GM21723 (cell line): ENCODE results near the gene STMN3.

ENCODE experiments used
- ATAC-seq: cut with Tn5 transposase; IDR thresholded peaks from one replicate; pipeline ENCODE4 v1.9.1; 2021; ENCODE audit warnings: mild to moderate bottlenecking, moderate library complexity; ENCODE audit not compliant: unreplicated experiment

The STMN3 gene

GRCh38 chr20:63591147-63591533 lies 62.1 kb downstream of the STMN3 start:
- no peak for ATAC-seq

DNA sequence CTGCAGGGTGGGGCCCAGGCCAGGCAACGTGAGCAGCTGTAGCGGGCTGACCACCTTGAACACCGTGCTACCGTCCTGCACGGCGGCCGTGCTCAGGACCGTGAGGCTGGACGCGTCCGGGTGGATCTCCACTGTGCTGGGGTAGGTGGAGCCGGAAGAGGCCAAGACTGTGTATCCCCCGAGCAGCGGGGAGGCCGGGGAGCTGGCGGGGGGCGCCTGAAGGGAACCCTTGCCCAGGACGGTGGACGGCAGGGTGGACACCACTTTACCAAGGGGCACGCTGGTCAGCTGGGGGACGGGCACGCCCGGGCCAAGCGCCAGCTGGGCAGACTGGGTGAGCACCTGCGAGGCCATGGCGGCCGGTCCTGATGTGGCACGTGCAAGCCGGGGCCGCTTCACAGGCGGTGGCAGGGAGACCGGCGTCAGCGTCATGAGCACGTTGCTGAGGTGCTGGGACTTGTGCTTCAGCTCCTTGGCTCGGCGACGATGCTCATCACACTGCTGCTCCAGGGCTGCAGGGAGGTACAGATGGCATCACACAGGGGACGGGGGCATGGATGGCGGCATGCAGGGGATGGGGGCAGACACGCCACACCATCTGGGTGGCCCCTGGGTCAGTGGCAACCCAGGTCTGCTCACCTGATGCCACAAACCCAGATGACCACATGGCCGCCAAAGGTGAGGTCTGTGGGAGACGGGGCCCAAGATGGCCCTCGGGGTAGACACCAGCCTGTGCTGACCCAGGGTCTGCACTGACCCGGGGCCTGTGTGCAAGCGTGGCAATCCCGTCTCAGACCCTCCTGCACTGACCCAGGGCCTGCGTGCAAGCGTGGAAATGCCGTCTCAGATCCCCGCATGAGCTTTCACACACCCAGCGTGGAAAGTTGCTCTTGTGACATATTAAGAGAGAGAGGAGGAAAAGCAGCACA lies 62.7 kb downstream of the STMN3 start:
- no peak for ATAC-seq
